Mesenchymal stem cell (in vitro differentiated cells and primary cell): ENCODE results near the gene LPP.

Source experiments
- DNase-seq: peaks from one replicate; pipeline ENCODE4 v3.0.0-alpha.2; 2013
- H2AFZ ChIP-seq: one replicate; pipeline ENCODE4 v1.6.1; 2013; ENCODE audit warnings: low read depth, mild to moderate bottlenecking, control low read depth, inconsistent platforms, low read length, moderate library complexity
- H2AK5ac ChIP-seq: 2 replicates; pipeline ENCODE4 v1.6.1; 2013; ENCODE audit warnings: low read length, moderate library complexity, mild to moderate bottlenecking, inconsistent platforms; ENCODE audit not compliant: severe bottlenecking
- H2BK120ac ChIP-seq: one replicate; pipeline ENCODE4 v1.6.1; 2013; ENCODE audit warnings: low read depth, mild to moderate bottlenecking, inconsistent platforms, low read length, moderate library complexity
- H2BK12ac ChIP-seq, 2 experiments: one replicate each; pipeline ENCODE4 v1.6.1; 2013; ENCODE audit warnings: inconsistent platforms in 2 of 2, low read length in 2 of 2, mild to moderate bottlenecking in 2 of 2, moderate library complexity in 2 of 2, control low read depth in 1 of 2
- H2BK15ac ChIP-seq: one replicate; pipeline ENCODE4 v1.6.1; 2013; ENCODE audit warnings: mild to moderate bottlenecking, low read depth, inconsistent platforms; ENCODE audit not compliant: poor library complexity, severe bottlenecking
- H2BK5ac ChIP-seq: 2 replicates; pipeline ENCODE4 v1.6.1; 2013; ENCODE audit warnings: low read depth, mild to moderate bottlenecking, low read length, control low read depth, inconsistent platforms; ENCODE audit not compliant: poor library complexity, severe bottlenecking
- H3K14ac ChIP-seq, 2 experiments: one replicate each; pipeline ENCODE4 v1.6.1; 2013; ENCODE audit warnings: inconsistent platforms in 2 of 2, low read length in 2 of 2, control low read depth in 1 of 2, mild to moderate bottlenecking in 1 of 2, moderate library complexity in 1 of 2
- H3K18ac ChIP-seq, 2 experiments: one replicate each; pipeline ENCODE4 v1.6.1; 2013; ENCODE audit warnings: inconsistent platforms in 2 of 2, low read length in 2 of 2, control low read depth in 1 of 2, low read depth in 1 of 2, mild to moderate bottlenecking in 1 of 2
- H3K23ac ChIP-seq, 2 experiments: one replicate each; pipeline ENCODE4 v1.6.1; 2013; ENCODE audit warnings: inconsistent platforms in 2 of 2, low read length in 2 of 2, mild to moderate bottlenecking in 2 of 2, moderate library complexity in 2 of 2, control low read depth in 1 of 2
- H3K27ac ChIP-seq: 2 replicates; pipeline ENCODE4 v1.5.1; 2013; ENCODE audit warnings: mild to moderate bottlenecking, moderate library complexity, low read length, control low read depth, inconsistent platforms; ENCODE audit not compliant: poor library complexity, severe bottlenecking
- H3K27me3 ChIP-seq, 2 experiments: 2 replicates each; pipeline versions ENCODE4 v1.6.1 to v1.7.0; 2013; ENCODE audit warnings: low read length in 2 of 2, mild to moderate bottlenecking in 2 of 2, moderate library complexity in 2 of 2, control low read depth in 1 of 2, inconsistent platforms in 1 of 2; ENCODE audit not compliant: control insufficient read depth in 1 of 2, insufficient read depth in 1 of 2
- H3K36me3 ChIP-seq, 2 experiments: 2 replicates each; pipeline versions ENCODE4 v1.6.1 to v1.7.0; 2013; ENCODE audit warnings: low read length in 2 of 2, control low read depth in 1 of 2, inconsistent platforms in 1 of 2, low read depth in 1 of 2, mild to moderate bottlenecking in 1 of 2; ENCODE audit not compliant: insufficient read depth in 2 of 2, control insufficient read depth in 1 of 2
- H3K4ac ChIP-seq, 2 experiments: one replicate each; pipeline ENCODE4 v1.6.1; 2013; ENCODE audit warnings: inconsistent platforms in 2 of 2, low read length in 2 of 2, mild to moderate bottlenecking in 2 of 2, moderate library complexity in 2 of 2, control low read depth in 1 of 2, low read depth in 1 of 2
- H3K4me1 ChIP-seq: 2 replicates; pipeline ENCODE4 v1.6.1; 2013; ENCODE audit warnings: low read depth, low read length, control low read depth; ENCODE audit not compliant: control insufficient read depth, insufficient read depth
- H3K4me2 ChIP-seq: 2 replicates; pipeline ENCODE4 v1.6.1; 2013; ENCODE audit warnings: low read length, mild to moderate bottlenecking, inconsistent platforms; ENCODE audit not compliant: poor library complexity, severe bottlenecking
- H3K4me3 ChIP-seq, 2 experiments: 2 replicates each; pipeline versions ENCODE4 v1.5.1 to v1.7.0; 2013; ENCODE audit warnings: low read length in 2 of 2, mild to moderate bottlenecking in 2 of 2, control low read depth in 1 of 2, low read depth in 1 of 2; ENCODE audit not compliant: insufficient read depth in 1 of 2
- H3K79me1 ChIP-seq: replicated peaks from 2 replicates; pipeline ENCODE4 v1.6.1; 2013; ENCODE audit warnings: mild to moderate bottlenecking, control low read depth, low read length, inconsistent platforms; ENCODE audit not compliant: poor library complexity, severe bottlenecking
- H3K9ac ChIP-seq: 2 replicates; pipeline ENCODE4 v1.7.0; 2013; ENCODE audit warnings: mild to moderate bottlenecking, low read length, moderate library complexity
- H3K9me3 ChIP-seq: 2 replicates; pipeline ENCODE4 v1.7.0; 2013; ENCODE audit warnings: mild to moderate bottlenecking, low read length; ENCODE audit not compliant: control insufficient read depth
- H4K8ac ChIP-seq: one replicate; pipeline ENCODE4 v1.6.1; 2013; ENCODE audit warnings: inconsistent platforms, mild to moderate bottlenecking, low read length, moderate library complexity
- H4K91ac ChIP-seq: one replicate; pipeline ENCODE4 v1.6.1; 2013; ENCODE audit warnings: mild to moderate bottlenecking, low read length, inconsistent platforms
- WGBS: methylation state at CpG from one replicate; pipeline ENCODE4 v1.1.7; 2013; ENCODE audit warnings: mixed read lengths; 5-methylcytosine and 5-hydroxymethylcytosine counted together

The LPP gene

DNA sequence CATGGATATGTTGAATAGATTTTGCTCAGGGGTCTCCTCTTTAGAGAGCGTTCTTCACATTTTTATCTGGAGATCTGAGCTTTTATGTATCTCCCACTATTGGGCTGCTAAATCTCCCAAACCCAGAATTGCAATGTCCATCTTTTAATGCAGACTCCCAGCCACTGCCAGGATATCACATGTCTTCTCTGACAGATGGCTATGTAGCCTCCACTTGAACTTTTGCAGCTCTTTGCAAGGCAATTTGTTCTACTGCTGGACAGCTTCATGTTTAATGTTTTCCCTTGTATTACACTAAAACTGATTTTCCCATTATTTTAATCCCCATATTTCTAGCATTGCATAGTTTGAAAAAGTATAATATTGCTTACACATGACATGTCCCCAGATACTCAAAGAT, 177.2 kb downstream of the LPP start:
- peak; percentile 48 for DNase-seq
- H4K91ac ChIP-seq = no peak overlapping the region
- no peak overlapping the region for H3K27ac ChIP-seq

DNA sequence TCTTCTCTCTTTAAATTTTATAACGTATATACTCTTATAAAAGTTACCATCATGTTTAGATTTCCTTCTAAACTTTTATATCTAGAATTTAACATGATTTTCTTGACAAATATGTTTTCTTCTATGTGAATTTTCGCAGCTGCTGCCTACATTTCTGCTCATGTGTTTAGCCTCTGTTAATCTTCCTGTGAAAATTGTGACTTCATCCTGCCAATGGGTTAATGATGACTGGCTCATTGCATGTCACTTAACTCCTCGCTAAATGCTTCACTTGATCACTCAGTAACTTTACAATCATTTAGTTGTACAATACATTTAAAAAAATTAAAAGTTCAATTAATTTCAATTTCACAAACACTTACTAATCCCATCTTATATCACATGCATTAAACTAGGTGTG, 178.1 kb downstream of the LPP start:
- Histone ChIP-seq H3K14ac (no peak overlapping the region), H4K91ac (no peak overlapping the region), H2AK5ac (no peak overlapping the region), H2BK5ac (no peak overlapping the region), H4K8ac (no peak overlapping the region), H3K4ac (no peak overlapping the region), H3K36me3 (peaks cover 0 to 4% of the 10 kb centered on the region in 2 experiments), H3K27me3 (no peaks in the 10 kb centered on the region), H3K4me3 (no peak overlapping the region), H3K4me2 (no peak overlapping the region), H3K27ac (no peak overlapping the region), H2BK120ac (no peak overlapping the region), H3K79me1 (peaks cover 24% of the 10 kb centered on the region), H3K18ac (no peak overlapping the region), H3K4me1 (no peaks in the 10 kb centered on the region), H2AFZ (no peak overlapping the region), H3K9me3 (no peaks in the 10 kb centered on the region), H2BK15ac (no peak overlapping the region), H3K23ac (no peak overlapping the region), H3K9ac (no peak overlapping the region), H2BK12ac (no peak overlapping the region)
- DNase-seq = no peak
- 100% methylated on average over 1 of the region's 3 CpGs for WGBS

More for the DNA sequence above, 177.2 kb downstream of the LPP start:
- Histone ChIP-seq H3K23ac (no peak overlapping the region), H3K4ac (no peak overlapping the region), H2BK5ac (no peak overlapping the region), H3K4me1 (no peaks in the 10 kb centered on the region), H2BK120ac (peak overlapping the region; percentile 44), H2BK15ac (no peak overlapping the region), H3K14ac (no peak overlapping the region), H3K4me2 (no peak overlapping the region), H2BK12ac (no peak overlapping the region), H3K27me3 (no peaks in the 10 kb centered on the region), H2AK5ac (no peak overlapping the region), H3K79me1 (peaks cover 16% of the 10 kb centered on the region), H3K36me3 (peaks cover 0 to 7% of the 10 kb centered on the region in 2 experiments), H3K18ac (no peak overlapping the region), H3K9me3 (no peaks in the 10 kb centered on the region), H2AFZ (no peak overlapping the region), H3K9ac (no peak overlapping the region), H3K4me3 (no peak overlapping the region), H4K8ac (no peak overlapping the region)
- 84% methylated on average over 1 of the region's 1 CpG for WGBS

DNA sequence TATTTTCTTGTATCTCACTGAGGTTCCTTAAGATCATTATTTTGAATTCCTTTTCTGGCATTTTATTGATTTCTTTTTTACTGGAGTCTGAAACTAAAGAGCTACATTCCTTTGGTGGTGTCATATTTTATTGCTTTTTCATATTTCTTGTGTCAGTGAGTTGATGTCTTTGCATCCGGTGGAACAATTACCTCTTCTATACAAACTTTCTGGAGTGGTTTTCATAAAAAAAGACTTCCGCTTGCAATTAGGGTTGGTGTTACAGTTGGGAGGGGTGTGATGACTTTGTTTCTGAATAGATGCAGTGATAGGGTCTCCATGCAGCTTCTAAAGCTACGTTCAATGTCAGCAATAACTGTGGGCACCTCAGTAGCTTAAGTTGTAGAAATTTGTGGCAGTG, 181.7 kb downstream of the LPP start:
- Histone ChIP-seq H3K9me3 (no peaks in the 10 kb centered on the region), H3K27ac (no peak overlapping the region), H3K4ac (no peak overlapping the region), H3K9ac (no peak overlapping the region), H3K14ac (no peak overlapping the region), H2AK5ac (no peak overlapping the region), H4K8ac (no peak overlapping the region), H2BK15ac (no peak overlapping the region), H3K4me1 (peaks cover 1% of the 10 kb centered on the region), H2BK12ac (no peak overlapping the region), H4K91ac (no peak overlapping the region), H2BK120ac (no peak overlapping the region), H3K27me3 (no peaks in the 10 kb centered on the region), H3K36me3 (no peaks in the 10 kb centered on the region), H3K18ac (no peak overlapping the region), H3K79me1 (peaks cover 20% of the 10 kb centered on the region), H3K23ac (no peak overlapping the region), H2AFZ (no peak overlapping the region), H3K4me2 (no peak overlapping the region), H3K4me3 (no peak overlapping the region), H2BK5ac (no peak overlapping the region)
- DNase-seq = no peak
- 100% methylated on average over 2 of the region's 3 CpGs for WGBS

DNA sequence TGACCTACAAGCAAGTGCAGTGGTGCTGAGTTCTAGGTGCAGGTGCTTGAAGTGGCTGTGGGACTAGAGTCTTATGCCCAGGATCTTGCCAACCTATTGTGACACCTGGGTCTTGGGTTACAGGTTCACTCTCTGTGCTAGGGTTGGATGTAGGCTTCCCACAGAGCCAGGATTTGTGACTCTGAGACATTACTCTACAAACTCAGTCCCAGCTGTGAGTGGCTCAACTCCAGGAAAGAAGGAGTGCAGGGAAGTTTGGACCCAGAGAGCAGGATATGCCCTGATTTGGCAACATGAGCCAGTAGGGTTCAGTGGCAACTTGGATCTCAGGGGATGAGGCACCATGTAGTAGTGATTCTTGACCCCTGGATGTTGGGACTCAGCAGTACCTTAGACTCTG, 182.2 kb downstream of the LPP start:
- H3K27ac ChIP-seq = no peak overlapping the region
- no peak overlapping the region for H2BK120ac ChIP-seq
- H2BK15ac ChIP-seq = no peak overlapping the region
- no peaks in the 10 kb centered on the region for H3K36me3 ChIP-seq
- no peak overlapping the region for H3K23ac ChIP-seq
- H3K18ac ChIP-seq = no peak overlapping the region
- H3K27me3 ChIP-seq = no peaks in the 10 kb centered on the region
- no peak overlapping the region for H2BK12ac ChIP-seq
- H2BK5ac ChIP-seq = no peak overlapping the region
- H3K9me3 ChIP-seq = no peaks in the 10 kb centered on the region
- no peak overlapping the region for H4K91ac ChIP-seq
- peak overlapping the region in 1 of 2 experiments; percentile 53 for H3K14ac ChIP-seq
- H3K4me1 ChIP-seq = peaks cover 1% of the 10 kb centered on the region
- H2AFZ ChIP-seq = no peak overlapping the region
- peak overlapping the region; percentile 40 for H2AK5ac ChIP-seq
- H3K4me2 ChIP-seq = no peak overlapping the region
- no peak overlapping the region for H4K8ac ChIP-seq
- H3K4me3 ChIP-seq = no peak overlapping the region
- H3K4ac ChIP-seq = no peak overlapping the region
- no peak overlapping the region for H3K9ac ChIP-seq
- no peak for DNase-seq
- peaks cover 17% of the 10 kb centered on the region for H3K79me1 ChIP-seq
